ENCODE measurements around the gene MLLT3. TPM values are rescaled to one million over a fixed set of nuclear protein-coding genes. Genes with fewer than 3 reads are reported as not detected.

Gene MLLT3
- total and polyA plus RNA-seq, 8 donors: 6.5 to 48.7 (median 24.4) TPM

DNA sequence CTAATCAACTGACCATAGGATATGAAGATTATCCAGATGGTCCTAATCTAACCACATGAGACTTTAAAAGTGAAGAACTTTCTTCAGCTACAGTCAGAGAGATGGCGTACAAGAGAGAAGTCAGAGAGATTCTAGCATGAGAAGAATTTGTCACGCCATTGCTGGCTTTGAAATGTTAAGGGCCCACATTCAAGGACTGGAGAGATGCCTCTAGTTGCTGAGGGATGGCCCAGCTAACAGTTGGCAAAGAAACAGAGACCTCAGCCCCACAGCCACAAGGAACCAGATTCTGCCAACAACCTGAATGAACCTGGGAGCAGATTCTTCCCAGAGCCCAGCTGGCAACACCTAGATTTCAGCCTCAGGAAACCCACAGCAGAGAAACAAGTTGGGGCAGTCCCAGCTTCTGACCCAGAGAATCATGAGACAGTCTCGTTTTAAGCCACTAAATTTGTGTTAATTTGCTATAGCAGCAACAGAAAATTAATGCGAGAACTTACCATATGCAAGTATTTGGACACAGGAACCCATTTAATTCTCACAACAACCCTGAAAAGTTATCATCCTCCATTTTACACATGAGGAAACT is 132.0 kb downstream of the MLLT3 start:
- no peaks in the 10 kb centered on the region for H3K27me3 ChIP-seq
- intact Hi-C loops (cut with DNase I; ENCODE audit: low total_unique reads): no loop called here
- TF ChIP-seq, protein P1, sequence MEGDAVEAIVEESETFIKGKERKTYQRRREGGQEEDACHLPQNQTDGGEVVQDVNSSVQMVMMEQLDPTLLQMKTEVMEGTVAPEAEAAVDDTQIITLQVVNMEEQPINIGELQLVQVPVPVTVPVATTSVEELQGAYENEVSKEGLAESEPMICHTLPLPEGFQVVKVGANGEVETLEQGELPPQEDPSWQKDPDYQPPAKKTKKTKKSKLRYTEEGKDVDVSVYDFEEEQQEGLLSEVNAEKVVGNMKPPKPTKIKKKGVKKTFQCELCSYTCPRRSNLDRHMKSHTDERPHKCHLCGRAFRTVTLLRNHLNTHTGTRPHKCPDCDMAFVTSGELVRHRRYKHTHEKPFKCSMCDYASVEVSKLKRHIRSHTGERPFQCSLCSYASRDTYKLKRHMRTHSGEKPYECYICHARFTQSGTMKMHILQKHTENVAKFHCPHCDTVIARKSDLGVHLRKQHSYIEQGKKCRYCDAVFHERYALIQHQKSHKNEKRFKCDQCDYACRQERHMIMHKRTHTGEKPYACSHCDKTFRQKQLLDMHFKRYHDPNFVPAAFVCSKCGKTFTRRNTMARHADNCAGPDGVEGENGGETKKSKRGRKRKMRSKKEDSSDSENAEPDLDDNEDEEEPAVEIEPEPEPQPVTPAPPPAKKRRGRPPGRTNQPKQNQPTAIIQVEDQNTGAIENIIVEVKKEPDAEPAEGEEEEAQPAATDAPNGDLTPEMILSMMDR (IDR thresholded peaks at IDR 0.05): no peak
- no peak for TF ChIP-seq EP300 (IDR thresholded peaks at IDR 0.05)
- TF ChIP-seq POLR2AphosphoS5 (IDR thresholded peaks at IDR 0.05): no peak
- no peak for TF ChIP-seq POLR2A (IDR thresholded peaks at IDR 0.05)
- no peaks in the 10 kb centered on the region for H3K36me3 ChIP-seq
- no peak overlapping the region for H3K27ac ChIP-seq
- DNase-seq: no peak
- H3K4me3 ChIP-seq: no peak overlapping the region
- H3K4me1 ChIP-seq: peaks cover 0 to 27% (median 0%) of the 10 kb centered on the region in 4 donors
- WGBS, 5 donors: 82 to 89% (median 86%) methylated on average over 4 of the region's 4 CpGs
- no peaks in the 10 kb centered on the region for H3K9me3 ChIP-seq

DNA sequence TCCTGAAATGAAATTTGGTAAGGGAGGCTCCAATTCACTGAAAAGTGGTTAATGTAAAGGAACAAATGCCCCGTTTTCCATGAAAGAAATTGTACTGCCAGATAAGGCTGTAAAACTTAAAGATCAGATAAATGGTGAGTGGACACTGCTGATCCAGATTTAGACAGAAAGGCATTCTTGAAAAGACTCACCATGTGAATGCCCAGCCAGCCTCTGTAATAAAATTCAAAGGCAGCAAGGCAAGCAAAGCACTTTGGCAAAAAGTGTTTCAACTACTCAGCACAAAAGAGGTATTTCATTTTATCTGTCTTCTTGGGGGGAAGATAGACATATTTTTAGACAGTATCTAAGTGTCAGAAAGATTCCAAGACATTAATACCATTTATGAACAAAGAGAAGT is 133.6 kb downstream of the MLLT3 start:
- no peaks in the 10 kb centered on the region for H3K36me3 ChIP-seq
- WGBS, 5 donors: 59 to 74% (median 65%) methylated on average over 1 of the region's 1 CpG
- no peak for DNase-seq
- peaks cover 0 to 17% (median 0%) of the 10 kb centered on the region in 4 donors for H3K4me1 ChIP-seq
- intact Hi-C loops (cut with DNase I; ENCODE audit: low total_unique reads): no loop called here
- H3K27ac ChIP-seq: no peak overlapping the region
- H3K9me3 ChIP-seq: no peaks in the 10 kb centered on the region
- TF ChIP-seq, protein P1 (IDR thresholded peaks at IDR 0.05): no peak
- TF ChIP-seq POLR2AphosphoS5 (IDR thresholded peaks at IDR 0.05) (no peak), EP300 (IDR thresholded peaks at IDR 0.05) (no peak), POLR2A (IDR thresholded peaks at IDR 0.05) (no peak)
- H3K27me3 ChIP-seq: no peaks in the 10 kb centered on the region
- no peak overlapping the region for H3K4me3 ChIP-seq

DNA sequence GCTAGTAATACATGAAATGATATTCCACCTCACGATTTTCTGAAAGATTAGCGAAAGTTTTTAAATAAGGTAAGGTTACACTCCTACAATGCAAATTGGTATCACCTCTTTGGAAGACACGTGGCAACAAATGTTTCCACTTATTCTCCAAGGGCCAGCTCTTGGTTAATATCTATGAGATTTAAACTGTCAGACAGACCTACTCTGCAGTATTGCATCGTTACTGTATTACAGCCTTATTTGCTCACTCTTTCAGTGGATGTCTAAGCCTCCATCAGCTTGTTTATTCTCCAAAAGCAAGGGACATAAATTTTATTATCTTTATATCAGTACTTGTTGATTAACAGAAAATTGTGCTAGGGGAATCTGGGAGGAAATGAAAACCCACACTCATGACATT is 135.7 kb downstream of the MLLT3 start:
- intact Hi-C loops (cut with DNase I; ENCODE audit: low total_unique reads): no loop called here
- Histone ChIP-seq H3K4me1 (peaks cover 0 to 15% (median 0%) of the 10 kb centered on the region in 4 donors), H3K36me3 (no peaks in the 10 kb centered on the region), H3K27me3 (no peaks in the 10 kb centered on the region), H3K4me3 (no peak overlapping the region), H3K27ac (no peak overlapping the region), H3K9me3 (no peaks in the 10 kb centered on the region)
- TF ChIP-seq EP300 (IDR thresholded peaks at IDR 0.05) (no peak), POLR2A (IDR thresholded peaks at IDR 0.05) (no peak), POLR2AphosphoS5 (IDR thresholded peaks at IDR 0.05) (no peak)
- TF ChIP-seq, protein P1 (IDR thresholded peaks at IDR 0.05): no peak
- 53 to 71% (median 64%) methylated on average over 4 of the region's 4 CpGs for WGBS, 5 donors
- DNase-seq: no peak

DNA sequence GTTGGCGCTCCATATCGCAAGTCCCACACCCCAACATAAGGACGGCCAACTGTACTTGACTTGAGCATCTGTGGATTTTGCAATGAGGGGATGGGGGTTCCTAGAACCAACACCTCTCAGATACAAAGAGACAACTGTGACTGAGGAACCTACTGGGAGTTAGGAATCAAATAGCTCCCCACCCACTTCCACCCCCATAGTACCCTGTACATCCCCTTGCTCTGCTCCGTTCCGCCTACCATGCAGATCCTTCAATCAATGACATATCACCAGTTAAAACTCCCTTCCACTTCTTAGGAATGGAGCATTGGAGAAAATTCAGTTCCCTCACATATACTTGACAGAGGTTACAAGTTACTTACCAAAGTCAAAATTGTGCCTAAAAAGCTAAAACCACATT is 140.9 kb downstream of the MLLT3 start:
- Histone ChIP-seq H3K27me3 (no peaks in the 10 kb centered on the region), H3K9me3 (no peaks in the 10 kb centered on the region), H3K4me3 (no peak overlapping the region), H3K4me1 (peaks cover 0 to 38% (median 10%) of the 10 kb centered on the region in 4 donors), H3K27ac (no peak overlapping the region), H3K36me3 (no peaks in the 10 kb centered on the region)
- DNase-seq: no peak
- intact Hi-C loops (cut with DNase I; ENCODE audit: low total_unique reads): no loop called here
- TF ChIP-seq POLR2AphosphoS5 (IDR thresholded peaks at IDR 0.05) (no peak), POLR2A (IDR thresholded peaks at IDR 0.05) (no peak), EP300 (IDR thresholded peaks at IDR 0.05) (no peak)
- TF ChIP-seq, protein P1 (IDR thresholded peaks at IDR 0.05): no peak
- 97 to 99% (median 98%) methylated on average over 5 of the region's 5 CpGs for WGBS, 5 donors
